ENCODE results near the gene PLPP4.

The PLPP4 gene

GRCh38 chr10:120456143-120456625, 843 bp upstream of the PLPP4 start:
- DNase-seq (ENCODE audit: low read depth in 2 of 2, low spot score in 1 of 2), result no peak

GRCh38 chr10:120457431-120458172, 575 bp downstream of the PLPP4 start:
- DNase-seq (ENCODE audit: low read depth in 2 of 2, low spot score in 1 of 2), result no peak

DNA sequence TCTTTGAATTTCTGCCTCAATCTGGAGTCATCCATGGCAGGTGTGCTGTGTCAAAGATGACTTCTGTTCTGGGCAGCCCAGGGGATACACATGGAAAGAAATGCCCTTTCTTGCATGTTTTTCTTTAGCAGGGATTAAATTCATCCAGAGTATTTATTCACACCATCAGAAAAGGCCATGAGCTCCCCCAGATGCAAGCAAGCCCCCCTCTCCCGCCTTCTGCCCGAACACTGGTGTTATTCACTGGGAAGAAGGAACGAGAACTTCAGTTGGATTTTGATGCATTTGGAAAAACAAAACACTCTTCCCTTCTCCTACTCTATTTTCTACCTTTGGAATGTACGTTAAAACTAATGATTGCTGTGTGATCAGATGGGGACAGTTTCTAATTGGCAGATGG, 1.4 kb downstream of the PLPP4 start:
- no peak for DNase-seq (ENCODE audit: low read depth in 2 of 2, low spot score in 1 of 2)

- no peak for DNase-seq (ENCODE audit: low read depth in 2 of 2, low spot score in 1 of 2)
These were observed 2.2 kb downstream of the PLPP4 start for GRCh38 chr10:120459185-120459584.

DNA sequence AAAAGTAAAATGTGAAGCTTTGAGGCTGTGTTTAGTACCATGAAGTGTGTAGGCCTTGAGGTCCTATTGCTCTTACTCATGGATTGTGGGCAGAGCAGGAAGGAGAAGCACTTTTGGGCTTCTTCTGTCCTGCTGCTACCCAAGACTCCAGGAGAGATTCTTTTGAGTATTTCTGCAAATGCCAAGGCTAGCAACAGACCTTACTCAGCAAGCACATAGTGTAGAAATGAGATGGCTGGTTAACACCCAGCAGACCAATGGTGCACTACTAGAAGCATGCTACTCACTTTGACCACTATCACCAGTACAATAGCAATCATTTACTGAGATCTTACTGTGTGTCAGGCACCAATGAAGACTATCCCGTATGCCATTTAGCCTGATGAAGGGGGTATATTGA, 3.2 kb downstream of the PLPP4 start:
- no peak for DNase-seq (ENCODE audit: low read depth in 2 of 2, low spot score in 1 of 2)

GRCh38 chr10:120460776-120461175, 3.7 kb downstream of the PLPP4 start:
- DNase-seq (ENCODE audit: low read depth in 2 of 2, low spot score in 1 of 2), result no peak

DNA sequence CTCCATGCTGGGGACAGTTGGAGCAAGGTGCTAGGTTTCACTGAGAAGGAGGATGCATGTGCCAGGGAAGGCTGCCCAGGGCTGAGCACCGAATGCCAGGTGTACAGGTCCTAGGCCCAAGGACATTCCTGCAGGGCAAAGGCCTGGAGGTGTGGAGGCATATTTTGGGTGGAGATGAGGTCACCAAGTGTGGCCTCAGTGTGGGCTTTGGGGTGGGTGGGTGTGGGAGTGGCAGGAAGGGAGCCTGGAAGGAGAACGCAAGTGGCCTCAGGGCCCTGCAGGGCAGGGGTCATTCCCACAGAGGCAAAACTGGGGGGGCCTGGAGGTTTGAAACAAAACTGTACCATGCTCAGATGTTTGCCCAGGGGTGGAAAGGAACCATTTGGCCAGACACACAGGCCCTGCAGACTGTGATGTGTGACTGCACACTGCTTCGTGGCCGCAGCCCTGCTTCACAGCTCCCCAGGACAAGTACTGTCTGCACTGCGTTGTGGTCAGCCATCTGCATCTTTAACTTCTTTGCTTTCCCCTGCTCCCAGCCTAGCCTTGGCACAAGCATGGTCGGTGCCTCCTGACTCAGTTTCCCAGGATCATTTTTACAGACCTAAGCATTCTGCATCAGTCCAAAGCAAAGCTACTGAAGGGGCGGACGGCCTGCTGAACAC, 5.1 kb downstream of the PLPP4 start:
- DNase-seq (ENCODE audit: low read depth in 2 of 2, low spot score in 1 of 2), result no peak

DNA sequence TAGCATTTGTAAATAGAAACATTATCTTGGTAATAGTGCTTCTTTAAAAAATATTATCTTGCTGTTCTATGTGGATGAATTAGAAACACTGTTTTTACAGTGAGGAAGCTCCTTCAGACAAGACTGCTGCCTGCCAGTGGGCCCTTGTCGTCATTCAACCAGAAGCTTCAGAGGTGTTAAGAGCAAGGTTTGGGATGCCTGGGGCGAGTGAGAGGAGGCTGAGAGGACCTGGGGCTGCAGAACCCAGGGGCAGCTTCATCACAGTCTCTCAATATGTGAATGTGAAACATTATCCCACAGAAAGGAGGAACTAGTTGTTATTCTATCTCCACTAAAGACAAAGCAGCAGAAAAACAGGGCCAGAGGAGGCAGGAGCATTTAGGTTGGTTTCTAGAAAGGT, 8.1 kb downstream of the PLPP4 start:
- no peak for DNase-seq (ENCODE audit: low read depth in 2 of 2, low spot score in 1 of 2)

GRCh38 chr10:120466006-120466405, 9.0 kb downstream of the PLPP4 start:
- DNase-seq (ENCODE audit: low read depth in 2 of 2, low spot score in 1 of 2), result no peak

DNA sequence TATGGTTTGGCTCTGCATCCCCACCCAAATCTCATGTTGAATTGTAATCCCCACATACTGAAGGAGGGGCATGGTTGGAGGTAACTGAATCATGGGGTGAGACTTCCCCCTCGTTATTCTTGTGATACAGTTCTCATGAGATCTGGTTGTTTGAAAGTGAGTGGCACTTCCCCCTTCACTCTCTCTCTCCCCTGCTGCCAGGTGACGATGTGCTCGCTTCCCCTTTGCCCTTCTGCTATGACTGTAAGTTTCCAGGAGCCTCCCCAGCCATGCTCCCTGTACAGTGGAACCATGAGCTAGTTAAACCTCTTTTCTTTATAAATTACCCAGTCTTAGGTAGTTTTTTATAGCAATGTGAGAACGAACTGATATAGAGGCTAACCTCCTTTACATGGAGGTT, 16.6 kb downstream of the PLPP4 start:
- DNase-seq (ENCODE audit: low read depth in 2 of 2, low spot score in 1 of 2), result no peak

- DNase-seq (ENCODE audit: low read depth in 2 of 2, low spot score in 1 of 2), result no peak
These were observed 17.9 kb downstream of the PLPP4 start for GRCh38 chr10:120474956-120475355.

- DNase-seq (ENCODE audit: low read depth in 2 of 2, low spot score in 1 of 2), result no peak
These were observed 19.1 kb downstream of the PLPP4 start for GRCh38 chr10:120475844-120476791.

GRCh38 chr10:120477021-120477742, 20.2 kb downstream of the PLPP4 start:
- no peak for DNase-seq (ENCODE audit: low read depth in 2 of 2, low spot score in 1 of 2)

DNA sequence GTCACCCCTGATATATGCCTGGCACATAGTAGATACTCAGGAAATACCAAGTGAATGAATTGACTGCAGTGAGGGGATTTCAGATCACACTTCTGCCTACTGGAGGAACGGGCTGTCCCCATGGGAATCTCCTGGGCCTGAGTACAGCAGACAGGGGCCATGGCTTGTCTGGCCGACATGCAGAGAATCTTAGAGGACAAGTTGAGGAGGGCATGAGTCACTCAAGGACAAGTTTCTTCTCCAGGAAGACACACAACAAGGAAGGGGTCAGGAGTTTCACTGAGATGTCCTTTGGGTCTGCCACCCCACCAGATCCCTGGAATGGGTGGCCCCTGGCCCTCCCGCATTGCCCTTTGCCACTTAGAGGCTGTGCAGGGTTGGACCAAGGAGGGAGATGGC, 20.7 kb downstream of the PLPP4 start:
- no peak for DNase-seq (ENCODE audit: low read depth in 2 of 2, low spot score in 1 of 2)

- DNase-seq (ENCODE audit: low read depth in 2 of 2, low spot score in 1 of 2), result no peak
These were observed 21.4 kb downstream of the PLPP4 start for GRCh38 chr10:120478386-120478785.

DNA sequence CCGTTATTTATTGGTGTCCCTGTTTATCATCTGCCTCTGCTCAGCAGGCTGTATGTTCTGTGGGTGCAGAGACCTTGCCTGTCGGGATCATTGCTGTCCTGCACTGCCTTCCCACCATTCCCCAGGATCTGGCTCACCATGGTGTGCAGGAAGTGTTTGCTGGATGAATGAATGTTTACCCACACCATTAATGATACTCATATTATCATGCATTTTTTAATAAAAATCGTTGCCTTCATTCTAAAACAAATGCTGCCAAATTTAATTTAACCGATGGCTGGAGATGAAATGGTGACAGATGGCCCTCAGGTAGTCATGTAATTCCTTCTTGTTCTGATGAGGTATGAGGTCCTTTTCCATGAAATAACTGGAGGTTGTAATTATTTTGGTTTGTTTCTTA, 22.5 kb downstream of the PLPP4 start:
- no peak for DNase-seq (ENCODE audit: low read depth in 2 of 2, low spot score in 1 of 2)

- DNase-seq (ENCODE audit: low read depth in 2 of 2, low spot score in 1 of 2), result no peak
These were observed 23.1 kb downstream of the PLPP4 start for GRCh38 chr10:120480065-120480600.

DNA sequence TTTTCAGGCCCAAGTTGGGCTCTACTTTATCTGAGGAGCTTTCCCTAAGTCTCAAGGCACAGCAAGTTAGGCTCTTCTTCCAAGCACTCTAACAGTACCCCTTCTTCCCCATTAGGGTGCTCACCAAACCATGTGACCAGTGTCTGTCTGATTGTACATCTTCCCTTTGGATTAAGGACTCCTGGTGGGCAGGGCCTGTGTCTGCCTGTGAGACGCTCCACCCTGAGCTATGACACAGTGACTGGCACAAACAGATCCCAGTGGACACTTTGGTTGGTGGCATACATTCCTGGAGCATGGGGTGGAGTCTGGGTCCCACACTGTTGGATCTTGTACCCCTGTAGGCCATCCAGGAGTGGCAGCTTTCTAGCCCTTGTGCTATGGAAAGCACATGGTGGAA, 23.8 kb downstream of the PLPP4 start:
- no peak for DNase-seq (ENCODE audit: low read depth in 2 of 2, low spot score in 1 of 2)

GRCh38 chr10:120483006-120483405, 26.0 kb downstream of the PLPP4 start:
- DNase-seq (ENCODE audit: low read depth in 2 of 2, low spot score in 1 of 2), result no peak

DNA sequence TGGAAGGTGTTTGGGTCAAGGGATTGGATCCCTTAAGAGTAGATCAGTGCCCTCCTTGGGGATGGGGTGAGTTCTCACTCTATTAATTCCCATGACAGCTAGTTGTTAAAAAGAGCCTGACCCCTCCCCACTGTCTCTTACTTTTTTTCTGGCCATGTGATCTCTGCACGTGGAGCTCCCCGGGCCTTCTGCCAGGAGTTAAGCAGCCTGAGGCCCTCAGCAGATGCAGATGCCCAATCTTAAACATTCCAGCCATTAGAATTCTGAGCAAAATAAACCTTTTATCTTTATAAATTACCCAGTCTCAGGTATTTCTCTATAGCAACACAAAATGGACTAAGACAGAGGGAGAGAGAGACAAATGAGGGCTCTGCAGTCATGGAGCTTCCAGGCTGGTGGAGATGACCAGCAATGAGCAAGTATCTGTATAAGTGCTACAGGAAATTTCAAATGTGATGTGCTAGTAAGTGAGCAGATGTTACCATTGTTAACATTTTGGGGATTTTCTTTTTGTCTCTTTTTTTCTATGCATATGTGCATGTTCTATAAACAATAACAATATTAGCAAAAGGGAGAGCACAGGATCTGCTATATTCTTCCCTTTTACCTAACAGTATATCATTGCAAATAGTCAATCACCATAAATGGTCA, 26.7 kb downstream of the PLPP4 start:
- DNase-seq (ENCODE audit: low read depth in 2 of 2, low spot score in 1 of 2), result no peak

All from stimulated activated CD8-positive, alpha-beta memory T cell treated with anti-CD3 and anti-CD28 coated beads, Interleukin-4, amount 100 ng/mL, for 4 hours (primary cell).